HG03103 (cell line): Measurements from ENCODE around the gene IDH2.
"Not testable (repeated sequence)": the region's sequence is repeated elsewhere in the genome, so short reads cannot be mapped to it uniquely, and the experiment has no call there.

Experiments used
- ATAC-seq: cut with Tn5 transposase; IDR thresholded peaks from one replicate; pipeline ENCODE4 v1.9.1; 2021; ENCODE audit warnings: low read depth; ENCODE audit not compliant: unreplicated experiment

Gene IDH2

GRCh38 chr15:90101969-90102890 is at the start of gene IDH2:
Gene IDH2, minus strand, starts transcription at chr15:90102468. Its CDS starts 78 bp downstream, at chr15:90102390.
- ATAC-seq = peak; percentile 46

GRCh38 chr15:90150551-90150950 is 48.3 kb upstream of the IDH2 start:
- not testable (repeated sequence) for ATAC-seq

- ATAC-seq = no peak
Observed at GRCh38 chr15:90149609-90150340, 47.5 kb upstream of the IDH2 start.

GRCh38 chr15:90146198-90146761 is 44.0 kb upstream of the IDH2 start:
- ATAC-seq = not testable (repeated sequence)

- ATAC-seq = no peak
Observed at GRCh38 chr15:90145761-90146160, 43.5 kb upstream of the IDH2 start.

GRCh38 chr15:90145259-90145658 is 43.0 kb upstream of the IDH2 start:
- no peak for ATAC-seq

- peak; percentile 77 for ATAC-seq
Observed at GRCh38 chr15:90143166-90143655, 40.9 kb upstream of the IDH2 start.

GRCh38 chr15:90142216-90143165 is 40.2 kb upstream of the IDH2 start:
- no peak for ATAC-seq

- no peak for ATAC-seq
Observed at GRCh38 chr15:90141646-90142045, 39.4 kb upstream of the IDH2 start.

GRCh38 chr15:90139549-90139948 is 37.3 kb upstream of the IDH2 start:
- ATAC-seq = not testable (repeated sequence)

GRCh38 chr15:90138071-90138833 is 36.0 kb upstream of the IDH2 start:
- no peak for ATAC-seq

- no peak for ATAC-seq
Observed at GRCh38 chr15:90132437-90132836, 30.2 kb upstream of the IDH2 start.

- no peak for ATAC-seq
Observed at GRCh38 chr15:90131848-90132247, 29.6 kb upstream of the IDH2 start.

- ATAC-seq = no peak
Observed at GRCh38 chr15:90130291-90130690, 28.0 kb upstream of the IDH2 start.

GRCh38 chr15:90126596-90127435 is 24.5 kb upstream of the IDH2 start:
- ATAC-seq = no peak

GRCh38 chr15:90126022-90126421 is 23.8 kb upstream of the IDH2 start:
- ATAC-seq = no peak

GRCh38 chr15:90124507-90124906 is 22.2 kb upstream of the IDH2 start:
- no peak for ATAC-seq

- ATAC-seq = no peak
Observed at GRCh38 chr15:90121086-90121485, 18.8 kb upstream of the IDH2 start.
